ENCODE results near the gene CCDC88C.

- TF ChIP-seq CTCF (conservative IDR thresholded peaks at IDR 0.05; ENCODE audit: low read depth, low read length) (no peak), EZH2phosphoT487 (IDR thresholded peaks at IDR 0.05; ENCODE audit: borderline replicate concordance, low read length) (no peak), EZH2 (IDR thresholded peaks at IDR 0.05; ENCODE audit: low read length, unreplicated experiment) (no peak)
These were observed 156.5 kb downstream of the CCDC88C start for GRCh38 chr14:91261115-91261514.

All from PC-3 (cell line).